Activated CD4-positive, alpha-beta T cell treated with anti-CD3 and anti-CD28 coated beads for 24 hours (primary cell): ENCODE results near the gene FASN.
A peak's percentile ranks its signal among the peaks of the same experiment; 100 is the strongest.

ENCODE experiments used
- DNase-seq, 2 donors: peaks; one replicate each; pipeline ENCODE4 v3.0.0-alpha.2; 2020; ENCODE audit warnings: low read depth in 2 of 2

Gene FASN

GRCh38 chr17:82076785-82077591, 21.0 kb downstream of the FASN start:
- DNase-seq, result no peak

- no peak for DNase-seq
These were observed 21.8 kb downstream of the FASN start for GRCh38 chr17:82076018-82076784.

GRCh38 chr17:82073446-82073845, 24.6 kb downstream of the FASN start:
- DNase-seq, result no peak

DNA sequence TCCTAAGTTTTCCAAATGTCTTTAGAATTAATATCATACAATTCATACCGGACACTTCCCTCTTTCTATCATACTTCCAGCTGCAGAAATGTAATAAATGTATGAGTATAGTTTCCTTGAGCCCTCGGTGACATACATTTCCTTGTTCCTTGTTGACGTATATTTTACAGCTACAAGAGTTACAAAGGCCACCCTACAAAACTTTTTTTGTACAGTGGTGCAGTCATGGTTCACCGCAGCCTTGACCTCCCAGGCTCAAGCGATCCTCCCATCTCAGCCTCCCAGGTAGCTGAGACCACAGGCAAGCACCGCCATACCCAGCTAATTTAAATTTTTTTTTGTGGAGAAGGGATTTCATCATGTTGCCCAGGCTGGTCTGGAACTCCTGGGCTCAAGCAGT, 25.2 kb downstream of the FASN start:
- DNase-seq, result no peak

GRCh38 chr17:82070611-82071010, 27.4 kb downstream of the FASN start:
- no peak for DNase-seq

DNA sequence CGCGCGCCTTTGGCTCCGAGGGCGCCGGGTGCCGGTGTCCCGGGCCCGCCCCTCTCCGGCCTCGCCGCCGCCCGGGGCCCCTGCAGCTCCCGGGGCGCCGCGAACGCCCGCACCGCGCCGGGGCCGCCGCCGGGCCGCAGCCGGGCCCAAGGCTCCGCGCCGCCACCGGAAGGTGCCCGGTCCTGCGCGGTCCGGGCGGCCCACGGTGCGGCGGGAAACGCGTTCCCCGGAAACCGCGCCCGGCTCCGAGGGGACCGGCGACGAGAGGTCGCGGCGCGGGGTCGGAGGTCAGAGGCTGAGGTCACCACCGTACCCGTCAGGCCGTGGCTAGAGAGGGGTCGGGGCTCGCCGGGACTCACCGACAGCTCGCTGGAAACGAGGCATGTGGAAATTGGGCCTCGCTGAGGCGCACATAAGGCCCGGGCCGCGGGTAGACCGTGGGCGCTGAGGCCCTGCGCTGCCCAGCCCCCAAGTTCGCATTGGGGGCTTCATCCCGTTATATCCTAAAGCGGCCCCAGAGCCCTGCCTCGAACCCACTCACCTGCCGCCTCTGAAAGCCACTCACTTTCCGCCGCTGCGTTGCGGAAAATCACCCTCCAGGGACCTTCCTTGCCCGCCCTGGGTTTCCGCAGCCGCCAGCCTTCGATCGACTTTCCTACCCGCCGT, 32.3 kb downstream of the FASN start, which contains the start of gene DUS1L:
Gene DUS1L (minus strand): TSS at position 167 of the 666 bp plus-strand sequence. CDS start 745 bp downstream, outside the sequence.
- peak; percentile 57 to 58 for DNase-seq

- no peak for DNase-seq
These were observed 32.8 kb downstream of the FASN start for GRCh38 chr17:82065193-82065637.

GRCh38 chr17:82064433-82065192, 33.4 kb downstream of the FASN start:
- no peak for DNase-seq

- no peak for DNase-seq
These were observed 34.3 kb downstream of the FASN start for GRCh38 chr17:82063424-82064415.

DNA sequence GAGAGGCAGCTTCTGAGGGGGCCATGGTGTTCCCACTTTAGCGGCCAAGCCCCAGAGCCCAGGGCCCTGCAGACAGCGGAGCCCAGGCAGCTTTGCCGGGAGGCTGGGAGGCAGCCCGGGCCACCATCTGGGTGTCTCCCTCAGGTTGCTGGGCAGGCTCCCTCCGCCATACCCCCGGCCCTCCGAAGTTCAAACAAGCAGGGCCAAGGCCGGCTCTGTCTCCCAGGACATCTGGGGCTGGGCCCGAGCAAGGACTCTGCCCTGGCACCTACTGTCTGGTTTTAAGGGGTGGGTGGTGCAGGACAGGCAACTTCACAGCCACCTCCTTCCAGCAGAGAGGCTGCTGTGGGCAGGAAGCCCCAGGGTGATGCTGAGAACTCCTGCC, 35.1 kb downstream of the FASN start:
- DNase-seq, result no peak

DNA sequence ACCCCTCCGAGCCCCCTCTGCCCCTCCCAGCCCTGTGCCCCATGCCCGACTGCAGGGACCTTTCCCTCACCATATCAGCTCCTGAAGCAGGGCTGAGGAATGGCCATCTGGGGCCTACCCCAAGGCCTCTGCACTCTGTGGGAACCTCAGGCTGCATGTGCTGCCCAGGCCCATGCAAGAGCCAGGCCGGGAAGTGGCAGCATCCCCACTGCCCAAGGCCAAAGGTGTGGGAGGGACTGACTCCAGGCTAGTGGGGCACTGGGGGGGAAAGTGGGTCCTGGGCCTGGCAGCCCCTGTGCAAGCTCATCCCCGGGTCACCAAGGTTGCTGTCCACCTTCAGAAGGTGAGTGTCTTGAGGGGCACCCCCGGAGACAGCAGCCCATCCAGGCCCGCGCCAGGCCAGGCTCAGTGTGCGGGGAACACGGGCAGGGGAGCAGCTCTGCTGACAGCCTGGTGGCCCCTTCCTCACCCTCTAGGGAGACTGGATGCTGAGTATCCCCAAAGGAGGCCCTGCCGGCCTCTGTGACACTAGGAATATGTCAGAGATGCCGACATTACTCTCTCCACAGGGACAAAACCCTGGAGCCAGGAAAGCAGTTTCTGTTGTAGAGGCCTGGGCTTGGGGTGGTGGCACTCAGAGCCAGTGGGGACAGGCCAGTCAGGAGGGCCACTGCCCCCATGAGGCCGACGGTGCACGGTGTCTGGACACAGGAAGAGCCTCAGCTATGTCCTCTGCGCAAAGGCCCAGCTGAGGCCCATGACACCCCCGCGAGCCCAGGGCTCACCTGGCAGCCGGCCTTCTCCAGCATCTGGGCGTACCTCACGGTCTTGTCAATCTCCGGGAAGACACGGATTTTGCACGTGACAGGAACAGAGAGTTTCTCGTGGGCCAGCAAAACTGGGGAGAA, 35.7 kb downstream of the FASN start:
- no peak for DNase-seq

DNA sequence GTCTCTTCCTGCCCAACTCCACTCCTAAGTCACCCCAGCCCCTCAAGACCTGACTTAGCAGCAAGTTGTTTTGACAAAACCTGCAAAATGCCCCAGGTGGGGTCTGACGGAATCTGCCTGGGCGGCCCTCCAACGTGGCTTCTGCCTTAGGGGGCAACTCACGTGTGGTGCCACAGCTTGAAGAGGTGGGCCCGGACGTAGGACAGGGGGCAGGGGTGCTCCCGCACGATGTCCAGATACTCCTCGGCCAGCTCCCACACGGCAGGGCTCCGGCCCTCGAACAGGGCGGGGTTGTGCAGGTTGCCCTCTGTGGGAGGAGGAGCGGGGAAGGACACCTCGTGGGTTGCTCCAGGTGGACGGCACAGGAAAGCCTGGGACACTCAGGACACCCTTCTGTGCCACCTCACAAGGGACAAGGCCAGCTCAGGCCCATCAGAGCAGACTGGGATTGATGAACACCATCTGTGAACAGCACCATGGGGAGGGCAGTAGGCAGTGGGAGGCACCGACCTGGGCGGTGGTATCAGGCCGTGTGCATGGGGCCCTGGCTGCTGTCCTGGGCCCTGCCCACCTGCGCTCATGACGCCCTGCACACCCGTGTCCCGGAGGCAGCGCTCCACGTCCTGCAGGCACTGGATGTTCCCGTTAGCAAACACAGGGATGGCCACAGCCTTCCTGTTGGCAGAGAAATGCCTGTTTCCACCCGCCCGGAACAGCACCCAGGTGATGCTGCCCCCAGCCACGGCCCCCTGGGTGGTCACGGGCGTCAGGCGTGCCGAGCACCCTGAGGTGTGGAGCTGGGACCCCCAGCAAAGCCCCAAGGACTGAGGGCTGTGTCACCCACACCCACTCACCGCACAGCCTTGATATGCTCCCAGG, 36.8 kb downstream of the FASN start:
- no peak for DNase-seq

DNA sequence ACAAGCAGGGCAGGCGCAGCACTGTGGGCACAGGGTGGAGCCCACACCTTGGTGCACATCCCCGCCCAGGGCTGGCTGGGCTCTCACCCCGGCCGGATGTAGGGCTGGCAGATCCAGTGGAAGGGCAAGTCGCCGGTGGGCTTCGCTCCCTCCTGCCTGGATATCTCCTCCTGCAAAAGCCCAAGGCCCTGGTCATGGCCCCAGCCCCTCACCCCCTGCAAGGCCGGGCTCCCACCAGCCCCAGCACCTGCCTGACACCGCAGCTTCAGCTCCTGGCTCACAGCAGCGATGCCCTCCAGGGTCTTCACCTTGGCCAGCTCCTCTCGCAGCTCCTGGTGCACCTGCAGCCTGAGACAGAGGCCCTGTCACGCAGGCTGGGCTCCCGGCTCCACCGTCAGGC, 37.4 kb downstream of the FASN start:
- no peak for DNase-seq

GRCh38 chr17:82060001-82060380, 38.0 kb downstream of the FASN start:
- no peak for DNase-seq

- no peak for DNase-seq
These were observed 38.6 kb downstream of the FASN start for GRCh38 chr17:82059272-82060000.

DNA sequence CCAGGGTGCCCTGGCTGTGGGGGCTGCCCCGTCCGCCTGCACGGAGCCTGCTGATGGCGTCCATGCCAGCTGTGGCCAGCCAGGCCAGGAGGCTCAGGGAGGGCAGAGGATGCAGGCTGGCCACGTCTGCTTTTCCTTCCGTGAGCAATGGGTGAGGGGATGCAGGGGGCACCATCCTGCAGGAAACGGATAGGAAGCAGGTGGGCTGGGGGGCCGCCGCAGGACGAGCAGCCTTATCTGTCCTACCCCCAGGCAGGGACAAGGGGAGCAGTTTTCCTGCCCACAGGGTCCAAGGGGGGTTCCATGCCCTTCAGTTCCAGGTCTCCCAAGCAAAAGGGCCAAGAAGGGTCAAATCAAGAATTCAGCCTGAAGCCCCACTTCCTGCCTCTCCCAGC, 39.2 kb downstream of the FASN start:
- no peak for DNase-seq

GRCh38 chr17:82058230-82058854, 39.7 kb downstream of the FASN start:
- no peak for DNase-seq
